ENCODE data around the gene SLCO3A1. TPM values are rescaled to one million over a fixed set of nuclear protein-coding genes. Genes with fewer than 3 reads are reported as not detected.

Gene SLCO3A1
- total RNA-seq, 1 experiment from 2014 or later = 1.7 TPM

GRCh38 chr15:91908391-91908790 is 54.9 kb downstream of the SLCO3A1 start:
- no peak for DNase-seq (ENCODE audit: extremely low read depth, low read depth)

GRCh38 chr15:91909111-91909510 is 55.6 kb downstream of the SLCO3A1 start:
- DNase-seq (ENCODE audit: extremely low read depth, low read depth) = no peak

DNA sequence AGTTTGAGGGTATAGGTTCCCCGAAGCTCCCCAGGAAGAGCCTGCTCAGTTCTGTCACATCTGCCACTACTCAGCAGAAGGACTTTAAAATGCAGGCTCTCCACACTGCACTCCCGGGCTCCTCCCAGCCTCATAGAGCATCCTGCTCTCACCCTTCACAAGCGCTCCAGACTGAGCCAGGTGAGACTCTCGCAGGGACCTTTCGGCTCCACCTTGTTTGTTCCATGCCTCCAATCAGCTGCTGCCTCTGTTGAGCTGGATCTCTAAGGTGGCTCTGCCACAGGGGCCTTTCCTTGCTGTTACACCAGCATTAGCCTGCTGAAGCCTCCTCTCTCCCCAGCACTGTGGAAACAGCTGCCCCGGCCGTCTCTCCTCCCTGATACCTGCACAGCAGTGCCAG is 56.1 kb downstream of the SLCO3A1 start:
- no peak for DNase-seq (ENCODE audit: extremely low read depth, low read depth)

DNA sequence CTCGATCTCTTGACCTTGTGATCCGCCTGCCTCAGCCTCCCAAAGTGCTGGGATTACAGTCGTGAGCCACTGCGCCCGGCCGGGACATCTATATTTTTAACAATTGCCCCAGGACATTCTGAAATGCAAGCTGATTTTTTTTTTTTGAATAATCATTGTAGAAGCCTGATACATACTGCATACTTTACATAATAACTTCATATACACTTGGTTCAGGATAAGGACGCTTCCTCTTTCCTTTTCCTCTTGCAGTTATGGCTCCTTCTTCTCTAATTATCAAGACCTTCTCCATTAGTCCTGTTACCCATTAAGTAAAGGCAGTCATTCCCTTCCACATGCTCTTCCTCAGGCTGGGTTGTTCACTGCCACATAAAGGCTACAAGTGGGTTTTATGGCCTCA is 58.3 kb downstream of the SLCO3A1 start:
- no peak for DNase-seq (ENCODE audit: extremely low read depth, low read depth)

DNA sequence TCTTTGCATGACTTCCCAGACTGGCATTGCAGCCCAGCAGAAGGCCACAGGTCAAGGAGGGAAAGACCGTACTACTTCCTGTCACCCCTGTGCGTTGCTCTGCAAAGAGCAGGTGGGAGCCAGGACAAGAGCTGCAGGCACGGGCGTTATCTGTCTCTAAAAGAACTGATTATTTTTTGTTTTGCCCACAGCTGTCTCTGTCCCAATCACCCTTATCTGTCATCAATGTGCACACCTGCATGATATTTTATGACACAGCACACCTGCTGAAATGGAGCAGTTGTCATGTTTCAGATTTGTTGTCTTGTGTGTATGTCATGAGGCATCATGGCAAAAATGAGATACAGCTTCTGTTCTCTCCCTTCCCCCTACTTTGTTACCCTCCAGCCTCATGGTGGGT is 58.8 kb downstream of the SLCO3A1 start:
- DNase-seq (ENCODE audit: extremely low read depth, low read depth) = no peak

GRCh38 chr15:91913560-91913959 is 60.1 kb downstream of the SLCO3A1 start:
- DNase-seq (ENCODE audit: extremely low read depth, low read depth) = no peak

DNA sequence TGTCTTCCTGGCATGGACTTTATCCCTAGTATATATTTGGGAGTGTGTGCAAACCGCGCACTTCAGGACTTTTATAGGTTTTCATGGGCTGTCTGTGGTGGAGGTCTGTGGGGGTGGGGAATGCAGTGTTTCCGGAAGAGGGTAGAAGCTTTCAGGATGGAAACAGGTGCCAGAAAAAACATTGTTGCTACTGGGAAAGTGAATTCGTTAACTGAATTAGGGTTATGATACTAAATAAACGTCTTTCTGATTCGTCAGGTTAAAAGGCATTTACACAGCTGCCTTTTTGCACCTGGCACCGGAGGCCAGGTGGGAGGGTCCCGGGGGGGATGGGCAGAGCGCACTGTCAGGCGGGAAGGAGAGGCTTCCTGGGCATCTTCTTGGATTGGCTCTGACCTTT is 62.1 kb downstream of the SLCO3A1 start:
- no peak for DNase-seq (ENCODE audit: extremely low read depth, low read depth)

- DNase-seq (ENCODE audit: extremely low read depth, low read depth) = no peak
Observed at GRCh38 chr15:91916051-91916450, 62.5 kb downstream of the SLCO3A1 start.

DNA sequence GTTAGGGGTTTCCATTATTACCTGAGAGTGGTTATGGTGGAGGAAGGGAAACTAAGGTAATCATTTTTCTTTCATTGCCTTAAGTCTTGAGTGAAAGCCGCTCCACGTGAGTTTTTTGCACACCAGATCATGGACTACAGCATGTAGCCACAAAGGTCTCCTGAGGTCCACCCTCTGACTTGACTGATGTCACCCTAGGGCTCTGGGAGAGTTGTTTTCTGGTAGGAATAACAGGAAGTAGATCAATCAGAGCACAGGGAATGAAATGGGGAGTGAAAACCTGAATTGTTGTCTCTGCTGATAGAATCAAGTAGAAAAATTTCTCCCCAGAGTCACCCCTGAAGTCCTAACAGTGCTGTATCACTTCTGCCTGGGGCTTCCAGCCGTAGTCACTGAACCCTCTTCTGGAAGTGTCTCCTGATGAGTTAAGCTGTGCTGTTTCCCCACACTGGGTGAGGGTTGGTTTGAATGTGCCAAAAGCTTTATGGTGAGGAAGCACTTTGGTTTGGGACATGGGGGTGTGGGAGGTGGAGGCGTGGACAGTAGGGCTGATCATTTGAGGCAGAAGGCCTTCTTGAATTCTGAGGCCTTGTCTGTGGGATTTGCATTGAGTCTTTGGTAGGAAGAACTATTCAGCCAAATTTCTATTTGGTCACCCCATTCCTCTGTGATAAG is 64.3 kb downstream of the SLCO3A1 start:
- no peak for DNase-seq (ENCODE audit: extremely low read depth, low read depth)

- no peak for DNase-seq (ENCODE audit: extremely low read depth, low read depth)
Observed at GRCh38 chr15:91919014-91919534, 65.6 kb downstream of the SLCO3A1 start.

DNA sequence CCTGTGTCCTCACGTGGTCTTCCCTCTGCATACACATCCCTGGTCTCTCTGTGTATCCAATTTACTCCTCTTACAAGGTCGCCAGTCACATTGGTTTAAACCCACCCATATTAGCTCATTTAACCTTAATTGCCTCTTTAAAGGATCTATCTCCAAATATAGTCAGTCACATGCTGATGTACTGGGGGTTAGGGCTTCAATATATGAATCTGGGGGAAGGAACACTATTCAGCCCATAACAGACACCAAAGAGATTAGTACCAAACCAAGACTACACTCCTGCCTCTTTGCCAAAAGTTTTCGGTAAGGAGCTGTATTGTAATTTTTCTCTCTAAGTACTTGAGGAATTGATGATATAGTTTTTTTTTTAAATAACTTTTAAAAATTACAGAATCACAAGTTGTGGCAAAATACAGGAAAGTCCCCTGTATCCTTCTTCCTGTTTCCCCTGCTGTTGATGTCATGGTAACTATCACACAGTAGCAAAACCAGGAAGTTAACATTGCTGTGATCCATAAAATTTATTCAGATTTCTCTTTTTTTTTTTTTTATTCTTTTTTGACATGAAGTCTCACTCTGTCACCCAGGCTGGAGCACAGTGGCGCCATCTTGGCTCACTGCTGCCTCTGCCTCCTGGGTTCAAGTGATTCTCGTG is 67.8 kb downstream of the SLCO3A1 start:
- no peak for DNase-seq (ENCODE audit: extremely low read depth, low read depth)

DNA sequence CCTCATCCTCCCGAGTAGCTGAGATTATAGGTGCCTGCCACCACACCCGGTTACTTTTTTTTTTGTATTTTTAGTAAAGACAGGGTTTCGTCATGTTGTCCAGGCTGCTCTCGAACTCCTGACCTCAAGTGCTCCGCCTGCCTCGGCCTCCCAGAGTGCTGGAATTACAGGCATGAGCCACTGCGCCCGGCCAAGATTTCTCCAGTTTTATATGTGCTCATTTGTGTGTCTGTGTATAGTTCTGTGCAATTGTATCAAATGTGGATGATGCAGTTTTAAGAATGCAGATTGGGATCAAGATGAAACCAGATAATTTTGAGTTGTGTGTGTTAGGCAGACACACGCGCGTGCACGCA is 68.3 kb downstream of the SLCO3A1 start:
- no peak for DNase-seq (ENCODE audit: extremely low read depth, low read depth)

DNA sequence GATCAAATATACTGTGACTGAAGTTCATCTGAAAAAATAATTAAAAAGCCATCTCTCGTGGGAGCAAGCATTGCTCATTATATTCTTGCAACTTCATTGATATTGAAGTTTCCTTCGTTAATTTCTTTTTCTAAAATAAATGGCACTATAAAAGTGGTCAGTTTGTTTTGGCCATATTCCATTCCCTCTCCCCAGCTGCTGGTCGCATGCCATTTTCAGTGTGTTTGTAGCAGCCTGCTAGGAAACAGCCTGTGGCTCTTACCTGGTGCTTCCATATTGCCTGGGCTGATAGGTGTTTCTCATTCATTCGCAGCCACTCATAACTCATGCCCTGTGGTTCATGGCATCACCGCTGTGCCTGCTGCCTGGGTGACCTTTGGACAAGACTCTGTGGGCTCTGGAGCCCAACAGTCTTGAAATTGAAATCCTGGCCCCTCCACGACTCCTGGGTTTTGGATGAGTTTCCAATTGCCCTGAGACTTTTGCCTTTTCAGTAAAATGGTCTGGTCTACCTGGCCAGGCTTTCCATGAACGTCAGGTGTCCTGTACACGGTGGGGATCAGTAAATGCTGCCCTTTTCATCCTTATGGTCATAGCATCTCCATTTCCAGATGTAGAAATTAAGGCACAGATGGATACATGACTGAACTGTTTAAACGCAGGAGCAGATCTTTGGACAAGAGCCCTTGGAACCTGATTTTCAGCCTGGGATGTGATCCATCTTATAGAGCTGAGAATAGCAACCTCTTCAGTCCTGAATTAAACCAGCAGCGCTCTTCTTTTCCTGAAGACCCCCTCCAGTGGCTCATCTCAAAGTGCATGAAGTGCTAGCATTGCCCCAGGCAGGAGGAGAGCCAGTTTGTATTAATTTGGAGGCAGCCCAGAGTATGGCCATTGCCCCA is 69.4 kb downstream of the SLCO3A1 start:
- DNase-seq (ENCODE audit: extremely low read depth, low read depth) = no peak

- no peak for DNase-seq (ENCODE audit: extremely low read depth, low read depth)
Observed at GRCh38 chr15:91924183-91924582, 70.7 kb downstream of the SLCO3A1 start.

GRCh38 chr15:91924837-91925495 is 71.5 kb downstream of the SLCO3A1 start:
- no peak for DNase-seq (ENCODE audit: extremely low read depth, low read depth)

DNA sequence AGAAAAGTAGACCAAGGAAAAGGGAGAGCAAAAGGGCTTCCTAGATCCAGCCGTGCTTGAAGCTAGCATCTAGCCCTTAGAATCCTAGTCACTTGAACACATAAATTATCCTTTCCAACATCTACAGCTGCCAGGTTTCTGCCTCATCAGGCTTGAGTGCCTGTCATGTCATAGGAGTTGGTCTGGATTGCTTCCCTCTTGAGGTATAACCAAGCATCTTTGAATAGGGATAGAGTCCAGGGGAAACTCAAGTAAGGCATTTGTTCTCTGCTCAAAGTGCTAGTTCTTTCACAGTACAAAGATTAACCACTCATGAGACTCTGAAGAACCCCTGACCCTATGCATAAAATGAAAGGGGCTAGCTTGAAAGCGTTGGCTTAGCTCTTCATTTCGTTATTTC is 72.3 kb downstream of the SLCO3A1 start:
- DNase-seq (ENCODE audit: extremely low read depth, low read depth) = no peak

DNA sequence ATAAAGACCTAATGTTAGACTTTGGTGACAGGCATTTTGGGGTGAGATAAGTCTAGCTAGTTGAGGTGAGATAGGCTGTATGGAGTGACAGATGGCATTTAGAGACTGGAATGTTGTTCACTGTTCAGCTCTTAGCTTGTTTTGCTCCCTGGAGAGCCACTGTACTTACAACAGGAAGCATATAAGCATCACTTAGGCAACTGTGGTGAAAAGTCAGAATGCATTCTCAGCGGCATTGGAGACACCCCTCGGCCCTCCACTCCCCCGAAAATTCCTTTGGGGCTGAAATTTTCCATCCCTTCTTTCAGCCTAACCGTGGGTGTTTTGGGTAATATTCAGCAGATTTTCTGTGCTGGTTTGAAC is 73.4 kb downstream of the SLCO3A1 start:
- no peak for DNase-seq (ENCODE audit: extremely low read depth, low read depth)

GRCh38 chr15:91927585-91927984 is 74.1 kb downstream of the SLCO3A1 start:
- no peak for DNase-seq (ENCODE audit: extremely low read depth, low read depth)

DNA sequence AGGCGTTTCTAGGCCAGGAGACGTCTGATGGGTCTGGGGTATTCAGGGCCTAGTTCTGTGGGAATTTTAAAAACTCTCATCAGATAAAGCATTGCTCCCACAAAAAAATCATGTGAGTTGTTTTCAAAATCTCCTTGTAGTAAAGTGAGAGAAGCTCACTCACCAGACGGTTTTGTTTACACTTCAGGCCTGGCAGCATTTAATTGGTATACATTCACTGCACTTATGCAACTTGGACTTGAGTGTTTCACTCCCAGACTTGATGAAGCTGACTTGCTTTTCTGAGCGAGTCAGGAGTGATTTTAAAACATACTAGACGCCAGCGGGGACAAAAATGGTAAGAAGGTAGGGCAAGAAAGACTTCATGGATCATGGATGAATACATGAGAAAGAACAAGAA is 75.2 kb downstream of the SLCO3A1 start:
- DNase-seq (ENCODE audit: extremely low read depth, low read depth) = no peak

DNA sequence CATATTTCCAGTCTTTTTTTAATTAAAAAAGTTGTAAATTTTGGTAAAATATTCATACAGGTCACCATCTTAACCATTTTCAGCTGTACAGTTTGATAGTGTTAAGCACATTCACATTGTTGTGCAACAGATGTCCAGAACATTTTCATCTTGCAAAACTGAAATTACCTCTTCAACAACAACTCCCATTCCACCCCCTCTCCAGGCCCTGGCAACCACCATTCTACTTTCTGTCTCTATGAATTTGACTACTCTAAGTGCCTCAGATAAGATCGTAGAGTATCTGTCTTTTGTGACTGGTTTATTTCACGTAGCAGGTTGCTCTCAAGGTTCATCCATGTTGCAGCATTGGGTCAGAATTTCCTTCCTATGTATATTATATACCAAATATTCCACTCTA is 76.0 kb downstream of the SLCO3A1 start:
- DNase-seq (ENCODE audit: extremely low read depth, low read depth) = no peak

DNA sequence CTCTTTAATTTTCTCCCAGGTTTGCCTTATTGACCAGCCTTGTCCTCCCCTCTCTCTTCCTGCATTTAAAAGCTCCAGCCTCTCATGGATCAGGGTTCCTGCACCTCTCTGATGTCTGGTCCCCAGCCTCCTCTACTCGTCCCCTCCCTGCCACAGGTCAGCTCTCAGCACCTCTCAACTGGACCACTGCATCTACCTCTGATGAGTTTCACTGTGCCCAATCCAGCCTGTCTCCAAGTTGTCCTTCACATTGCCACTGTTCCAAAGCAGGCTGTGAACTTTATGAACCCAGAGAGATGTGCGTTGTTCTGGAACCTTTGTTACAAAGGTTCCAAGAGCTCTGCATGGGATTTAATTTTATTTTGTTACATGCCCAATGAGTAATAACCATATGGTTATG is 76.6 kb downstream of the SLCO3A1 start:
- no peak for DNase-seq (ENCODE audit: extremely low read depth, low read depth)

All from NCI-H460 (cell line).